IMR-90 (cell line): ENCODE measurements around the gene H1-8. TPM values are rescaled to one million over a fixed set of nuclear protein-coding genes. Genes with fewer than 3 reads are reported as not detected.
A peak's percentile ranks its signal among the peaks of the same experiment; 100 is the strongest.

Experiments used
- ATAC-seq: fragments of 200-7000 bp; cut with Tn5 transposase; 2 replicates; pipeline ENCODE4 v1.9.1; 2020; ENCODE audit warnings: low read depth, mild to moderate bottlenecking, moderate library complexity
- BruUV-seq: library from RNA; stranded (reverse); fragments of 400-500 nt; replicated peaks from 2 replicates; lab custom pipeline; 2021; lab: Mats Ljungman, UMichigan
- CTCF ChIA-PET: fragments of 300-600 bp; formaldehyde crosslinking; extraction: SDS; loops from one replicate; lab custom pipeline; 2021; ENCODE audit warnings: antibody characterized with exemption; lab: Yijun Ruan, JAX
- POLR2A ChIA-PET: fragments of 300-600 bp; sonication (Branson Sonifier 250); formaldehyde crosslinking; loops from one replicate; lab custom pipeline; 2022; ENCODE audit warnings: antibody characterized with exemption; ENCODE audit not compliant: unreplicated experiment; lab: Charles Lee
- DNase-seq: peaks from one replicate; pipeline ENCODE4 v3.0.0; 2013
- H2AFZ ChIP-seq: replicated peaks from 2 replicates; pipeline ENCODE3; 2013; ENCODE audit warnings: low read length, mild to moderate bottlenecking; ENCODE audit not compliant: poor library complexity
- H2AK5ac ChIP-seq: 2 replicates; pipeline ENCODE4 v1.6.1; 2013; ENCODE audit warnings: low read depth, low read length, inconsistent platforms
- H2AK9ac ChIP-seq: replicated peaks from 2 replicates; pipeline ENCODE3; 2013; ENCODE audit warnings: mild to moderate bottlenecking, low read depth, low read length, moderate library complexity; ENCODE audit not compliant: poor library complexity
- H2BK120ac ChIP-seq: 2 replicates; pipeline ENCODE4 v1.6.1; 2013; ENCODE audit warnings: low read depth, low read length, inconsistent platforms
- H2BK15ac ChIP-seq: 3 replicates; pipeline ENCODE4 v1.6.1; 2013; ENCODE audit warnings: low read depth, low read length, inconsistent platforms
- H2BK20ac ChIP-seq: 2 replicates; pipeline ENCODE4 v1.6.1; 2013; ENCODE audit warnings: low read depth, mild to moderate bottlenecking, inconsistent platforms, low read length, moderate library complexity
- H2BK5ac ChIP-seq: 2 replicates; pipeline ENCODE4 v1.6.1; 2013; ENCODE audit warnings: mild to moderate bottlenecking, low read depth, low read length, inconsistent platforms; ENCODE audit not compliant: poor library complexity, severe bottlenecking
- H3K14ac ChIP-seq: replicated peaks from 2 replicates; pipeline ENCODE4 v1.6.1; 2013; ENCODE audit warnings: low read depth, low read length, inconsistent platforms
- H3K18ac ChIP-seq: 2 replicates; pipeline ENCODE4 v1.6.1; 2013; ENCODE audit warnings: low read depth, low read length, control low read depth
- H3K23ac ChIP-seq: 2 replicates; pipeline ENCODE4 v1.6.1; 2013; ENCODE audit warnings: low read depth, low read length, inconsistent platforms
- H3K27ac ChIP-seq: 2 replicates; pipeline ENCODE4 v1.5.1; 2013; ENCODE audit warnings: mild to moderate bottlenecking, control low read depth, low read length; ENCODE audit not compliant: insufficient read depth
- H3K27me3 ChIP-seq: 2 replicates; pipeline ENCODE4 v1.6.1; 2013; ENCODE audit warnings: low read length; ENCODE audit not compliant: control insufficient read depth, insufficient read depth
- H3K36me3 ChIP-seq: 2 replicates; pipeline ENCODE4 v1.6.1; 2013; ENCODE audit warnings: low read length, mixed read lengths; ENCODE audit not compliant: control insufficient read depth, insufficient read depth
- H3K4ac ChIP-seq: 2 replicates; pipeline ENCODE4 v1.6.1; 2013; ENCODE audit warnings: low read depth, low read length, inconsistent platforms
- H3K4me1 ChIP-seq: 2 replicates; pipeline ENCODE4 v1.6.1; 2013; ENCODE audit warnings: low read length, mixed read lengths; ENCODE audit not compliant: control insufficient read depth, insufficient read depth
- H3K4me2 ChIP-seq: 2 replicates; pipeline ENCODE4 v1.6.1; 2013; ENCODE audit warnings: low read depth, mild to moderate bottlenecking, control low read depth, low read length, moderate library complexity
- H3K4me3 ChIP-seq: 2 replicates; pipeline ENCODE4 v1.5.1; 2013; ENCODE audit warnings: low read depth, mild to moderate bottlenecking, control low read depth, low read length, moderate library complexity; ENCODE audit not compliant: insufficient read depth
- H3K56ac ChIP-seq: 2 replicates; pipeline ENCODE4 v1.6.1; 2013; ENCODE audit warnings: low read length, inconsistent platforms; ENCODE audit not compliant: insufficient read depth; ENCODE audit errors: extremely low read depth
- H3K79me1 ChIP-seq, 2 experiments: 2 replicates each; pipeline ENCODE4 v1.6.1; 2013; ENCODE audit warnings: low read length in 2 of 2, inconsistent platforms in 1 of 2, low read depth in 1 of 2
- H3K9ac ChIP-seq: 2 replicates; pipeline ENCODE4 v1.6.1; 2013; ENCODE audit warnings: low read depth, low read length, control low read depth
- H3K9me1 ChIP-seq: 2 replicates; pipeline ENCODE4 v1.6.1; 2013; ENCODE audit warnings: low read length, inconsistent platforms; ENCODE audit not compliant: insufficient read depth
- H3K9me3 ChIP-seq: 2 replicates; pipeline ENCODE4 v1.6.1; 2013; ENCODE audit warnings: low read length; ENCODE audit not compliant: control insufficient read depth, insufficient read depth
- H4K20me1 ChIP-seq: 2 replicates; pipeline ENCODE4 v1.6.1; 2013; ENCODE audit warnings: low read length, inconsistent platforms; ENCODE audit not compliant: insufficient read depth
- H4K5ac ChIP-seq: 2 replicates; pipeline ENCODE4 v1.6.1; 2013; ENCODE audit warnings: mild to moderate bottlenecking, low read depth, low read length, control low read depth
- H4K8ac ChIP-seq, 2 experiments: 2 replicates each; pipeline ENCODE4 v1.6.1; 2013; ENCODE audit warnings: low read depth in 2 of 2, low read length in 2 of 2, control low read depth in 1 of 2, inconsistent platforms in 1 of 2
- H4K91ac ChIP-seq: 2 replicates; pipeline ENCODE4 v1.6.1; 2013; ENCODE audit warnings: low read depth, low read length, inconsistent platforms; ENCODE audit not compliant: insufficient read depth
- CEBPB ChIP-seq: IDR thresholded peaks from 2 replicates; pipeline ENCODE4 v1.6.1; 2012; ENCODE audit warnings: low read depth, low read length, improper control_type of control experiment
- MAFK ChIP-seq: IDR thresholded peaks from 2 replicates; pipeline ENCODE4 v1.6.1; 2012; ENCODE audit warnings: low read depth, low read length, improper control_type of control experiment
- WGBS, 2 experiments: methylation state at CpG; one replicate each; pipeline versions ENCODE4 v1.1.5 to v1.1.7; 2013; ENCODE audit warnings: missing lambda C conversion rate in 2 of 2; ENCODE audit not compliant: insufficient read length in 1 of 2; ENCODE audit errors: extremely low coverage in 2 of 2; 5-methylcytosine and 5-hydroxymethylcytosine counted together
- dilution Hi-C: fragments of 300-500 bp; cut with HindIII; formaldehyde crosslinking; loops from one replicate; pipeline ENCODE4 v1.14.3; 2018; ENCODE audit warnings: low sequenced_read_pairs; ENCODE audit not compliant: unreplicated experiment
- in situ Hi-C: fragments of 300-500 bp; cut with MboI; formaldehyde crosslinking; loops from 3 replicates; pipeline ENCODE4 v1.14.3; 2019; ENCODE audit warnings: low sequenced_read_pairs, inconsistent platforms, mixed read lengths
- intact Hi-C: fragments of 100-400 bp; cut with micrococcal nuclease; formaldehyde crosslinking; loops from 2 replicates; pipeline ENCODE4 v1.10.0; 2022
- polyA plus RNA-seq, 3 experiments: library from polyadenylated mRNA; depleted of rRNA; stranded (reverse); fragments of >200 nt; gene quantifications; 2 replicates each; pipeline ENCODE4 v1.2.3, GENCODE V29; 2012; ENCODE audit warnings: low replicate concordance in 1 of 3
- total RNA-seq: library from RNA; depleted of rRNA; stranded (reverse); fragments of >200 nt; gene quantifications from 2 replicates; pipeline ENCODE4 v1.2.3, GENCODE V29; 2012

Gene H1-8
- total and polyA plus RNA-seq, 2 of the 4 experiments (the other 2 are of a cell fraction): not detected

- Histone ChIP-seq H3K9me3 (no peaks in the 10 kb centered on the region), H3K4me1 (peaks cover 4% of the 10 kb centered on the region; the same call in 1 of the 2 replicates), H2AK5ac (no peak overlapping the region), H3K9ac (no peak overlapping the region), H2AFZ (no peak overlapping the region), H3K9me1 (no peaks in the 10 kb centered on the region), H3K23ac (no peak overlapping the region), H2BK15ac (no peak overlapping the region), H3K36me3 (peaks cover 42% of the 10 kb centered on the region), H4K8ac (no peak overlapping the region), H2BK5ac (no peak overlapping the region), H3K79me1 (no peaks in the 10 kb centered on the region; a peak in 1 of 4 replicates), H2BK20ac (no peak overlapping the region), H3K18ac (no peak overlapping the region), H3K27ac (no peak overlapping the region), H4K20me1 (no peaks in the 10 kb centered on the region), H4K91ac (no peak overlapping the region), H3K27me3 (no peaks in the 10 kb centered on the region), H2BK120ac (no peak overlapping the region), H3K4me2 (no peak overlapping the region), H3K14ac (no peak overlapping the region), H4K5ac (no peak overlapping the region), H3K4me3 (no peak overlapping the region), H3K4ac (no peak overlapping the region), H2AK9ac (peak overlapping the region; percentile 73), H3K56ac (no peak overlapping the region)
- TF ChIP-seq MAFK: no peak
- TF ChIP-seq CEBPB: no peak
- in situ Hi-C loops: no loop called here
- ATAC-seq (no peak), DNase-seq (no peak)
- ChIA-PET POLR2A (no interaction called here), CTCF (no interaction called here)
- intact Hi-C loops: no loop called here
- WGBS, 2 experiments: 96% methylated on average over 12 of the region's 24 CpGs; no CpG with 5 or more reads in 1 of the 2 experiments
- no TSS peak for BruUV-seq
- dilution Hi-C loops: no loop called here
Measured at GRCh38 chr3:129574206-129574605, 31.2 kb downstream of the H1-8 start.
